GM19395 (cell line): ENCODE results near the gene NACA.
"Not testable (repeated sequence)": the region's sequence is repeated elsewhere in the genome, so short reads cannot be mapped to it uniquely, and the experiment has no call there.

ENCODE experiments used
- ATAC-seq: cut with Tn5 transposase; IDR thresholded peaks from one replicate; pipeline ENCODE4 v1.9.1; 2021; ENCODE audit warnings: mild to moderate bottlenecking, moderate library complexity; ENCODE audit not compliant: unreplicated experiment

Gene NACA

GRCh38 chr12:56725723-56726102, 614 bp upstream of the NACA start:
- ATAC-seq: no peak

DNA sequence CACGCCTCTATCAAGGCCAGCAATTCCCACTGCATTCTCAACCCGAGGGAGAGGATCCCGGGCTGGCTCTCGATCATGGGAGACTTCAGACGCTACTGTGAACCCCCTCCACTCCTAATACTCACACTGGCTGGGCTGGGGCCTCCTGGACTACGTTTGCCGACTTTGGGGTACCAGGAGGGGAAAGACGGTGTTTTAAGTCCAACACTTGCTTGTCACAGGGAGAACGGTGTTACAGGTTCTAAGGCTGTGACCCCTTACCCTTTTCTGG, 463 bp downstream of the NACA start:
- no peak for ATAC-seq

DNA sequence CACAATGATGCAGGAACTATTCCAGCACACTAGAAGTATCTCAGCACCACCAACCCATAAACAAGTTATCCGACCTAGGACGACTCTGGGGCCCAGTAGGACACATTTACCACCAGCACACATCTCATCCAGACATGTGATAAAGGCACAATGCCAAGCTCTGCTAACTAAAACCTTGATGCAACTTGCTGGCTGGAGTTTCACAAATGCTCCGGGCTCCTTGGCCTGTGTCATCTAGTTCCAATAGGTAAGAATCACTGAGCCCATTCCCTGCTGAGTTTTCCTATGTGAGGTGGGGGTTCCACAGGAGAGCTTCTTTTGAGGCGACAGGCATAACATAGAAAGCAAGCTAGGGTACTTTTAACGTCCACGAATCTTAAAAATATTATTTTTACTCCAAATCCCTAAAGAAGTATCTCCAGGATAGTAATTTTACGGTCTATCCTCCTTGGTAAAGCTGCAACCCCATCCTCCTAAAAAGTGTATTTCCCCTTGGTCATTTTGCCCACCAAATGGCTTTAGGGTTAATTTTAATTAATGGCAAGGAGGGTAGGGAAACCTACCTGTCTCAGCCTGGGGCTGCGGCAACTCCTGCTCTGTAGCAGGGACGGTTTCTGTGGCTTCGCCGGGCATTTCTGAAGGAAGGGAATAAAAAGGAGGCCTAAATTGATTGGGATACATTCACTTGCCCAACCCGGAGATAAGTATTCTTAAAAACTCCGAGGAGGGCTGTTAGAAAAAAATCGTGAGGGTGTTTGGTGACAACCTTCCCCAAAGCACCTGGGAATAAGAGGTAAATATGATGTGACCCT, 1.0 kb downstream of the NACA start:
- no peak for ATAC-seq

GRCh38 chr12:56723352-56723751, 1.7 kb downstream of the NACA start:
- ATAC-seq: no peak

DNA sequence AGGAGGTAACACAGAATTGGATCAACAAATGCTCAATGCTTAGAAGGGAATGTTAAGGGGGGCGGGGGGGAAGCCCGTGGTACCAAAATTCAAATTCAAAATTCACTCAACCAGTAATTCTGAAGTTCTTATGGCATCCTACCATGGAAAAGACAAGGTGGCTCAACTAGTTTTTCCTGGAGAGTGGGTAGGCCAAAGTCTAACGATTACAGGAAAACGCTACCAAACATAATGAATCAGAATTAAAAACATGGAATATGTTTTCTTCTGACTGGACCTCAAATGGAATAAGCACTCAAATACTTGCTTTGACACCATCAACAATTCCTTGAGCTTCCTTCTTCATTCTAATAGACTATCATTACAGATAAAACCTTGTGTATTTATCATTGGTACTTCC, 2.3 kb downstream of the NACA start:
- no peak for ATAC-seq

DNA sequence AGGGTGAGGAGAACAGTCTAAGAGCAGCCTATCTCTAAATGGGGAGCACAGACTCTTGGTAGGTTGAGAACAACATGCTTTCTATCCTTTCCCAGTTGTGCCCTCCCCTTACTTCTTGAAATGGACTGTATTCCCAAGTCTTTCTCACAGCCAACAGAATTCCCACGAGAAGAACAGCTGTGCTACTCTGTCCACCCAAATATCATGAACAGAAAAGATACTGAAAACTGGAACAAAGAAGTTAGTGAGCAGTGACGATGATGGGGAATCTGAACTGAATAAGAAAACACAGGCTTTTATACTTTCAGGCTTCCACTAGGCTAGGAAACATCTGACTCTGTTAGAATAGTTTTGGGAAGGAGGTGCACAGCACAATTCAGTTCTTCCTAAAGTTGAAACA, 3.4 kb downstream of the NACA start:
- no peak for ATAC-seq

DNA sequence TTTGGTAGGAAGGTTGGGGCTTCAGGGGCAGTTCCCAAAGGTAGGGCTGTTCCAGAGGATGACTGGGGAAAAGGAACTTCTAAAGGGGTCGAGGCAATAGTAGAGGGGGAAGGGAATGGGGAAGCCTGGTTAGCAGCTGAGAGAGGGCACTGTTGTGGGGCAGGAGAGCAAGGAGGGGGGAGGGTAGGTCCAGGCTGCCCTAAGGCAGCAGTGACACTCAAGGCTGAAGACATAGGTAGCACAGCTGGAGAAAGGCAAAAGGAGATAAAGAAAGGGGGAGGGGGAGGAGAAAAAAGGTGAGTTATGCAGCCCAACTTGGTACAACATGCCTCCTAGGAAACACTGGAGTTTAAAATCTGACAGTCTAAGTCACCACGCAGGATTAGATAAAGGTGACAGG, 3.9 kb downstream of the NACA start:
- ATAC-seq: no peak

- ATAC-seq: no peak
Observed at GRCh38 chr12:56720731-56721151, 4.4 kb downstream of the NACA start.

- ATAC-seq: no peak
Observed at GRCh38 chr12:56719056-56719455, 6.0 kb downstream of the NACA start.

DNA sequence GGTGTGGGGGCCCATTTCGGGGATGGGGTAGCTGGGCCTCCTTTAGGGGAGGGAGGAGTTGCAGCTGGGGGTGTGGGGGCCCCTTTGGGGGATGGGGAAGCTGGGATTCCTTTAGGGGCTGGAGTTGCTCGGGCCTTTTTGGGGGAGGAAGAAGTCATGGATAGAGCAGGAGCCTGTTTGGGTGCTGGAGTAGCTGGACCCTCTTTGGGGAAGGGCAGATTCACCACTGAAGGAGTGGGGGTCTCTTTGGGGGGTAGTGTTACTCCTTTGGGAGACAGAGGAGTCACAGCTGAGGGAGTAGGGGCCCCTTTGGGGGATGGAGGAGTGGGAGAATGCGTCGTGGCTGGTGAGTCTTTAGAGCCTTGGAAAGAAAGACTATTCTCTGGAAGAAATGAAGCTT, 6.5 kb downstream of the NACA start:
- no peak for ATAC-seq

DNA sequence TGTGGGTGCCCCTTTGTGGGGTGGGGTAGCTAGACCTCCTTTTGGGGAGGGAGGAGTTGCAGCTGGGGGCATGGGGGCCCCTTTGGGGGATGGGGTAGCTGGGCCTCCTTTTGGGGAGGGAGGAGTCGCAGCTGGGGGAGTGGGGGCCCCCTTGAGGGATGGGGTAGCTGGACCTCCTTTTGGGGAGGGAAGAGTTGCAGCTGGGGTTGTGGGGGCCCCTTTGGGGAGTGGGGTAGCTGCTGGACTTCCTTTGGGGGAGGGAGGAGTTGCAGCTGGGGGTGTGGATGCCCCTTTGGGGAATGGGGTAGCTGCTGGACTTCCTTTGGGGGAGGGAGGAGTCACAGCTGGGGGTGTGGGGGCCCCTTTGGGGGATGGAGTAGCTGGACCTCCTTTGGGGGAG, 7.0 kb downstream of the NACA start:
- ATAC-seq: no peak

GRCh38 chr12:56716933-56717880, 7.9 kb downstream of the NACA start:
- no peak for ATAC-seq

DNA sequence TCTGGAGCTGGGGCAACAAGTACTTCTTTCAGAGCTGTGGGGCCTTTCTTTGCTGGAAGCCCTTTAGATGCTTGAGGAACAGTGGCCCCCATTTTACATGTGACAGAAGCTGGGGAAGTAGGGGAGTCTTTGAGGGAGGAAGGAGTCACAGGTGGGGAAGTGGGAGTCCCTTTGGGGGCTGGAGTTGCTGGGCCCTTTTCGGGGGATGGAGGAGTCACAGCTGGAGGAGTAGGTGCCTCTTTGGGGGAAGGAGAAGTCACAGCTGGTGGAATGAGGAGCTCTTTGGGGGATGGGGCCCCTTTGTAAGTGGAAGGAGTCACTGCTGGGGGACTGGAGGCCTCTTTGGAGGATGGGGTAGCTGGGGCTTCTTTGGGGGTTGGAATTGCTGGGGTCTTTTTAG, 8.6 kb downstream of the NACA start:
- no peak for ATAC-seq

DNA sequence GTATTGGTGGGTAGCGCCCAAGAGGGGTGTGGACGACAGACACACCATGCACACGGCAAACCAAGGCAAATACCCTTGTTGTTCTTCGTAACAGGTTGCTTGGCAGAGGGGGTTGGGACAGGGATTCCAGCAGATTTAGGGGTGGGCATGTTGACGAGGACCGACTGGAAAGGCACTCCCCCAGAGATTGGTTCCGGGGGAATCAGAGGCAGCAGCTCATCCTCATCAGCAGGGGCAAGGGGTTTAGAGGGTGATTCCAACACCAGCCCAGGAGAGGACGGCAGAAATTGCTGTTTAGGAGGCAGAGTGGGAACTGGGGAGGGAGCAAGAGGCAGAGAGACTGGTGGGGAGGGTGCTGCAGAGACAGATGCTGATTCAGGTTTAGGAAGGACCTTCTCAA, 9.3 kb downstream of the NACA start:
- no peak for ATAC-seq

DNA sequence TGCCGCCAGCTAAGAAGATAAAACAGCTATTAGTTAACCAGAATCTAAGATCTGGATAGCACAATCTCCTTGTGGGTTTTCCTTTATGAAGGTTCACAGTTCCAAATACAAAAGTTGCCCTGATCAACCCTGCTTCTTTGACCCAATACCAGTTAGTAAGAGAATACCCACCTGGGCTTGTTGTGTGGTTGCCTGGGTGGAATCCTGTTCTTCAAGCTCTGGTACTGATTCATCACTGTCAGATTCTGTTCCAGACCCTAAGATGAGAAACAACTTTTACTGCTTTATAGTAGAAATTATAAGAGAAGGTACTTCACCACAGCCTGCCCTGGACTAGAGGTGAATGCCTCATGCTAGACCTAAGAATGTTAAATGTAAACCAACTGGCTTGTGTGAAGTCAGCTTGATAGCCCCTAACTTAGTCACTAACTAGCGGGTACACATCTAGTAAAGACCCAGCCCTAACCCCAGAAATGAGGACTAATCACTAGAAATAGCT, 10.6 kb downstream of the NACA start:
- no peak for ATAC-seq

- no peak for ATAC-seq
Observed at GRCh38 chr12:56713345-56713744, 11.8 kb downstream of the NACA start.

DNA sequence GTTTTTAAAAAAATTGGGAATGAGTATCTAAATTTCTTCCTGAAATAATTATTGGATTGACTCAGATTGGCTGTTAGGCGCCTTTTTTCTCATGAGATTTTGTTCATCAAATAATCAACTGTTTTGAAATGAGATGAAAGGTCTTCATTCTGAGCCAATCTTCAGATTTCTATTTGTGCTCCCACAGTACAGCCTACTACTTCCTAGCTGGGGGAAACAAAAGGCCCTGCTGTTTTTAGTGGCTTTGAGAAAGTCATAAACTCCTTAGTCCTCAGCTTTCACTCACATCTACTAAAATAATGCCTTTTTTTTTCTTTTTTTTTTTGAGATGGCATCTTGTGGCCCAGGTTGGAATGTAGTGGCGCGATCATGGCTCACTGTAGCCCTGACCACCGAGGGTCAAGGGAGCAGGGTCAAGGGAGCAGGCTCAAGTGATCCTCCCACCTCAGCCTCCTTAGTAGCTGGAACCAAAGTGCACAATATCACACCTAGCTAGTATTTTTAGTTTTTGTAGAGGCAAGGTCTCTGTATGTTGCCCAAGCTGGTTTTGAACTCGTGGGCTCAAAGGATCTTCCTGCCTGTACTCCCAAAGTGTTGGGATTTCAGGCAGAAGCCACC, 15.2 kb downstream of the NACA start:
- no peak for ATAC-seq

- not testable (repeated sequence) for ATAC-seq
Observed at GRCh38 chr12:56704522-56704921, 20.6 kb downstream of the NACA start.

DNA sequence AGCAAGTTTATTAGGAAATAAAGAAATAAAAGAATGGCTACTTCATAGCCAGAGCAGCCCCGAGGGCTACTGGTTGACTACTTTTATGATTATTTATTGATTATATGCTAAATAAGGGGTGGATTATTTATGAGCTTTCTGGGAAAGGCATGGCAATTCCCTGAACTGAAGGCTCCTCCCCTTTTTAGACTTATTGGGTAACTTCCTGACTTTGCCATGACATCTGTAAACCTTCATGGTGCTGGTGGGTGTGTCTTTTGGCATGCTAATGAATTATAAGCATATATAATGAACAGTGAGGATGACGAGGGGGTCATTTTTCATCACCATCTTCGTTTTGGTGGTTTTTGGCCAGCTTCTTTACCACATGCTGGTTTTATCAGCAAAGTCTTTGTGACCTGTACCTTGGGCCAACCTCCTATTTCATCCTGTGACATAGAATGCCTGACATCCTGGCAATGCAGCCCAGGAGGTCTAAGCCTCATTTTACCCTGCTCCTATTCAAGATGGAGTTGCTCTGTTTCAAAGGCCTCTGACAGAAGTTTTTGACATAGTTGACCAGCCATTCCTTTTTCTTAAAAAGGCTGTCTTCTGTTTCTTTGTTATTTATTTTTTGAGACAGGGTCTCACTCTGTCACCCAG, 26.0 kb downstream of the NACA start:
- ATAC-seq: no peak

GRCh38 chr12:56695327-56696101, 29.6 kb downstream of the NACA start:
- no peak for ATAC-seq
